ENCODE measurements around the gene LIMS1. TPM values are rescaled to one million over a fixed set of nuclear protein-coding genes. Genes with fewer than 3 reads are reported as not detected.

LIMS1 gene
- 67.8 and 73.7 TPM in 2 replicates for total RNA-seq

GRCh38 chr2:108533832-108534583 lies at the start of gene LIMS1:
Gene LIMS1 (plus strand): TSS chr2:108534470. CDS start chr2:108534563, 93 bp downstream.

GRCh38 chr2:108719149-108720044 lies 185.1 kb downstream of the LIMS1 start, which contains the start of gene RANBP2:
Gene RANBP2 (plus strand): TSS chr2:108719482. CDS start chr2:108719607, 125 bp downstream.

Other genes with a start within 250 kb of the LIMS1 start
- not detected in 2 replicates for gene SULT1C2, start 245.6 kb upstream of the LIMS1 start, total RNA-seq
- 0.13 and 0.19 TPM in 2 replicates for gene SULT1C4, start 156.5 kb upstream of the LIMS1 start, total RNA-seq
- 15.2 and 21.4 TPM in 2 replicates for gene GCC2, start 85.3 kb upstream of the LIMS1 start, total RNA-seq
- 67.4 and 70.1 TPM in 2 replicates for gene RANBP2, start 185.0 kb downstream of the LIMS1 start, total RNA-seq

All from aortic smooth muscle cell (primary cell).